Esophagus muscularis mucosa (tissue), 4 donors: ENCODE results near the gene WDR5. TPM values are rescaled to one million over a fixed set of nuclear protein-coding genes. Genes with fewer than 3 reads are reported as not detected.

Experiments used
- DNase-seq: peaks from one replicate; pipeline ENCODE4 v3.0.0-alpha.2; 2017; ENCODE audit errors: extremely low spot score
- H3K27ac ChIP-seq, 4 donors: fragments of 200-600 bp; sonication (generic); replicated peaks in 1 of 4; 1 replicate in 3 of 4; 2 replicates in 1 of 4; pipeline ENCODE4 v1.5.1; 2016 to 2019; ENCODE audit warnings: mild to moderate bottlenecking in 1 of 4
- H3K27me3 ChIP-seq, 4 donors: fragments of 200-600 bp; sonication (generic); one replicate each; pipeline versions ENCODE4 v1.5.1 to v1.6.0; 2016 to 2019
- H3K36me3 ChIP-seq, 4 donors: fragments of 200-600 bp; sonication (generic); one replicate each; pipeline ENCODE4 v1.5.1; 2016 to 2019
- H3K4me1 ChIP-seq, 4 donors: fragments of 200-600 bp; sonication (generic); one replicate each; pipeline ENCODE4 v1.5.1; 2016 to 2019
- H3K4me3 ChIP-seq, 4 donors: fragments of 200-600 bp; sonication (generic); 1 replicate in 2 of 4; 2 replicates in 2 of 4; pipeline ENCODE4 v1.5.1; 2016 to 2019; ENCODE audit warnings: mild to moderate bottlenecking in 4 of 4, moderate library complexity in 1 of 4
- H3K9me3 ChIP-seq, 4 donors: fragments of 200-600 bp; sonication (generic); 1 replicate in 3 of 4; 2 replicates in 1 of 4; pipeline ENCODE4 v1.5.1; 2016 to 2019
- CTCF ChIP-seq, 3 experiments: fragments of 200-600 bp in 2 of 3; fragments of 450-650 bp in 1 of 3; sonication (generic) in 2 of 3; IDR thresholded peaks; one replicate each; pipeline ENCODE4 v1.5.1; 2017 to 2019; ENCODE audit warnings: antibody characterized with exemption in 3 of 3, mild to moderate bottlenecking in 2 of 3, moderate library complexity in 1 of 3
- EP300 ChIP-seq: sonication (generic); formaldehyde crosslinking; IDR thresholded peaks from one replicate; pipeline ENCODE4 v1.6.1; 2017; ENCODE audit warnings: antibody characterized with exemption
- POLR2A ChIP-seq: fragments of 450-650 bp; IDR thresholded peaks from one replicate; pipeline ENCODE4 v1.6.1; 2017; ENCODE audit warnings: antibody characterized with exemption, moderate library complexity, mild to moderate bottlenecking, low read depth
- POLR2AphosphoS5 ChIP-seq, 2 donors: sonication (generic); formaldehyde crosslinking; IDR thresholded peaks; one replicate each; pipeline ENCODE4 v1.6.1; 2017; ENCODE audit warnings: antibody characterized with exemption in 2 of 2
- WGBS: methylation state at CpG from one replicate; pipeline ENCODE4 v1.1.5; 2018; 5-methylcytosine and 5-hydroxymethylcytosine counted together
- intact Hi-C: fragments of 100-400 bp; cut with DNase I; formaldehyde crosslinking; loops from one replicate; pipeline ENCODE4 v1.15.1; 2023
- total RNA-seq, 4 donors: library from RNA; depleted of rRNA; stranded (reverse); fragments of >200 nt; gene quantifications; one replicate each; pipeline versions ENCODE4 v1.1.0 to v1.2.1, GENCODE V29; 2016

WDR5 gene
- total RNA-seq, 4 donors from 2014 or later: 20.7 to 34.2 (median 24.6) TPM

DNA sequence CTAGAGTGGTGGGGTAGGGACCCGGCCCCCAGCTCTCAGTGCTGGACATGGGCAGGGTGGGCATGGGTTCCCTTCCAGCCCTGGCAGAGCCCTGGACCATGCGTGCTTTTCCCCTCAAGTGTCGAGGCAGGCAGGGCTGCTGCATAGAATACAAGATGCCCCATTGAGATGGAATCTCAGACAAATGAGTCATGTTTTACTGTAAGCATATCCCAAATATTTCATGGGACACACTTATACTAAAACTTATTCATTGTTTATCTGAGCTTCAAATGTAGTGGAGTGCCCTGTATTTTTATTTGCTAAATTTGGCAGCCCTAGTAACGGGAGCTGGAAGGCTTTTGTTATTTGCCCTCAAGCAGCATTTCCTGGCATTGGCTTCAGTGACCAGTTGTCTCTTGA lies 31.6 kb downstream of the WDR5 start:
- H3K36me3 ChIP-seq: peaks cover 0 to 3% (median 0%) of the 10 kb centered on the region in 4 donors
- H3K9me3 ChIP-seq: peaks cover 0 to 6% (median 2%) of the 10 kb centered on the region in 4 donors
- no peak for DNase-seq
- no peak overlapping the region for H3K4me3 ChIP-seq
- peaks cover 8 to 27% (median 14%) of the 10 kb centered on the region in 4 donors for H3K4me1 ChIP-seq
- 57% methylated on average over 4 of the region's 4 CpGs for WGBS
- peaks cover 0 to under 1% (median 0%) of the 10 kb centered on the region in 4 donors for H3K27me3 ChIP-seq
- TF ChIP-seq POLR2A (no peak), CTCF (IDR thresholded peaks at IDR 0.05) (no peak), POLR2AphosphoS5 (IDR thresholded peaks at IDR 0.05) (no peak), EP300 (no peak)
- intact Hi-C loops: no loop called here
- H3K27ac ChIP-seq: peak overlapping the region in 1 of 4 donors; percentile 34

- peaks cover 0 to 3% (median 0%) of the 10 kb centered on the region in 4 donors for H3K36me3 ChIP-seq
- H3K27me3 ChIP-seq: peaks cover 0 to 15% (median 0%) of the 10 kb centered on the region in 4 donors
- intact Hi-C loops: no loop called here
- peaks cover 0 to 6% (median 2%) of the 10 kb centered on the region in 4 donors for H3K9me3 ChIP-seq
- no peak for TF ChIP-seq EP300
- TF ChIP-seq POLR2A: no peak
- TF ChIP-seq CTCF (IDR thresholded peaks at IDR 0.05): no peak
- TF ChIP-seq POLR2AphosphoS5 (IDR thresholded peaks at IDR 0.05): no peak
- H3K27ac ChIP-seq: no peak overlapping the region
- peaks cover 2 to 18% (median 8%) of the 10 kb centered on the region in 4 donors for H3K4me1 ChIP-seq
- H3K4me3 ChIP-seq: no peak overlapping the region
- 92% methylated on average over 11 of the region's 11 CpGs for WGBS
- no peak for DNase-seq
Observed at GRCh38 chr9:134168757-134169550, 33.1 kb downstream of the WDR5 start.

- intact Hi-C loops: loop anchor here (1.0 to 10.0 kb wide), 3 partner anchors 155 to 575 kb away; no protein-coding TSS in a partner anchor
- Histone ChIP-seq H3K9me3 (peaks cover 0 to 6% (median 2%) of the 10 kb centered on the region in 4 donors), H3K4me1 (peaks cover 2 to 17% (median 14%) of the 10 kb centered on the region in 4 donors), H3K4me3 (no peak overlapping the region), H3K27ac (no peak overlapping the region), H3K36me3 (peaks cover 0 to 3% (median 0%) of the 10 kb centered on the region in 4 donors), H3K27me3 (peaks cover 0 to 24% (median 1%) of the 10 kb centered on the region in 4 donors)
- DNase-seq: no peak
- TF ChIP-seq CTCF (IDR thresholded peaks at IDR 0.05) (no peak), EP300 (no peak), POLR2A (no peak), POLR2AphosphoS5 (IDR thresholded peaks at IDR 0.05) (no peak)
- WGBS: 78% methylated on average over 18 of the region's 24 CpGs
Observed at GRCh38 chr9:134169724-134170401, 34.0 kb downstream of the WDR5 start.

DNA sequence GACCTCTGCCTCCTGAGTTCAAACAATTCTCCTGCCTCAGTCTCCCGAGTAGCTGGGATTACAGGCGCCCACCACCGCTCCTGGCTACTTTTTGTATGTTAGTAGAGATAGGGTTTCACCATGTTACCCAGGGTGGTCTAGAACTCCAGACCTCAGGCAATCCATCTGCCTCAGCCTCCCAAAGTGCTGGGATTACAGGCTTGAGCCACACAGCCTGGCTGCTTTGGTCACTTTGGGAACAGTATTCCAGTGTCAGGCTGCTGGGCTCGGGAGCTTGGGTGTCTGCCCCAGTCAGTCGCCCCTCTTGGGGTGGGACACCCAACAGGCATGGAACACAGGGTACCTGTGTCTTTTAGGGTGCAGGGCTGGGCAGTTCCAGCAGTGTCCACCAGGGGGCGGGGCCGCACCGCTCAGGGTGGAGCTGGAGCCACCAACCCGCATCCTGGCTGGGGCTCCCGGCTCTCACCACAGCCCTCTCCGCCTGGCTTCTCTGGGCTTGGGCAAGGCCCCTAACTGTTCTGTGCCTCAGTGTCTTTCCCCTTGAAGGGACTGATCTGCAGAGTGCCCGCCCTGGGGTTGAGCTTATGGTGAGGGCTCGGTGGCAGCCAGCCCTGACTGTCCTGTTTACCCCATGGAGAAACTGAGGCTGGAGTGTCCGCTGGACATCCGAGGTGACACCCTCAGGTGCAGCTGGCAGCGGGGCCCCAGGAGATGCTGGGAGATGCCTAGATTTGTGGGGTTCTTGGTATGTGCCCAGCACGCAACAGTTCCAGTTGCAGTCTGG lies 34.8 kb downstream of the WDR5 start:
- no peak overlapping the region for H3K27ac ChIP-seq
- H3K27me3 ChIP-seq: peaks cover 0 to 32% (median 6%) of the 10 kb centered on the region in 4 donors
- no peak for DNase-seq
- H3K4me1 ChIP-seq: peaks cover 4 to 26% (median 22%) of the 10 kb centered on the region in 4 donors
- peaks cover 0 to 6% (median 2%) of the 10 kb centered on the region in 4 donors for H3K9me3 ChIP-seq
- intact Hi-C loops: loop anchor here (1.0 to 10.0 kb wide), 3 partner anchors 154 to 574 kb away; no protein-coding TSS in a partner anchor
- no peak overlapping the region for H3K4me3 ChIP-seq
- WGBS: 42% methylated on average over 11 of the region's 17 CpGs
- TF ChIP-seq CTCF (IDR thresholded peaks at IDR 0.05): no peak
- no peak for TF ChIP-seq POLR2A
- no peak for TF ChIP-seq POLR2AphosphoS5 (IDR thresholded peaks at IDR 0.05)
- no peak for TF ChIP-seq EP300
- H3K36me3 ChIP-seq: peaks cover 0 to 3% (median 0%) of the 10 kb centered on the region in 4 donors
